CD1c-positive myeloid dendritic cell (primary cell): ENCODE measurements around the gene MMAA.
"Not testable (repeated sequence)": the region's sequence is repeated elsewhere in the genome, so short reads cannot be mapped to it uniquely, and the experiment has no call there.

Source experiments
- DNase-seq: peaks from one replicate; pipeline ENCODE4 v3.0.0-alpha.2; 2016; ENCODE audit errors: extremely low spot score

MMAA gene

DNA sequence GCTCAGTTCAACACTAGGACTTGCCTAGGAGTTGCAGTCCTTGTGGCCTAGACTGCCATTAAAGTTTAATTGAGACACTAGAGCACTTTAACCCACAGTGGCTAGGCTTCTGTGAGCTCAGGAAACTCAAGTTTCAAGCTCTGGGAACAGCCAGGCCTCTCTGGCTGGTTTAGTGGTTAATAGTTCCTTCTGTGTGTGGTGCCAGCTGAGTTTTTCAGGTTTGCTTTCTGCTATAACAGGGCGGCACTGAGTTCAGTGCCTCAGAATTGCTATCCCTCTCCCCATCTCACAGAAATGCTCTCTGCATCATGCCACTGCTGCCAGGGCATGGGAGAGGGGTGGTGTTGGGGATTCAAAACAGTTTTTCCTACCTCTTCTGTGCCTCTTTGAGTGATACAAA lies 15.9 kb downstream of the MMAA start:
- DNase-seq = no peak

DNA sequence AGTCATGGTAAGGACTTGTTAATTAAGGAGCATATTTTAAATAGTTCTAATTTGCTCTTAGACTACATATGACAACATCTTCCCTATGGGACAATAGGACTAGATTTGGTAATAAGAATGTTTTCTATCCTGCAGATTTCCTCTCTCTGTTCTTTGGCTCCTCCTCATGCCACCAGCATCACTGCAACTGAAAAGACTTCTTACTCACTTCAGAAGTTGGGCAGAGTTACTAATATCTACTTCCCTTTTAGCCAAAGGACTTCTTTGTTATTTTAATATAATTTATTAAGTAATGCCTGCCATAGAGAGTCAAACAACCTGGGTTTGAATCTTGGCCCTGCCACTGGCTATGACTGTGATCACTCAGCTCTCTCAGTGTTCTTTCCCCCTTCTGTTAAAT lies 16.4 kb downstream of the MMAA start:
- no peak for DNase-seq

DNA sequence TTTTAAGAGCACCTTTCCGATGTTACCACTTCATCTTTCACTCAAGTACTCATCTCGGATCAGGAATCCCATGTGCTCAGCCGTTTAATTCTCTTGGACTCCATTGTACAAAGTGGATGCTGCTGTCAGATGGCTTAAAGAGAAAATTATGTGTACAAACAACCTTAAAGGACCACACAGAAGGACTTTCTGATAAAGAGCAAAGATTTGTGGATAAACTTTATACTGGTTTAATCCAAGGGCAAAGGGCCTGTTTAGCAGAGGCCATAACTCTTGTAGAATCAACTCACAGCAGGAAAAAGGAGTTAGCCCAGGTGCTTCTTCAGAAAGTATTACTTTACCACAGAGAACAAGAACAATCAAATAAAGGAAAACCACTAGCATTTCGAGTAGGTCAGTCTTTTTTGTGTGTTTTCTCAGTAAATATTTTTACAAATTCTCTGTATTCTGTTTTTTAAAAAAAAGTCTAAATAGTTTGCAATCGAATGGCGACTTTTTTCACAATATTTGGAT lies 20.1 kb downstream of the MMAA start:
- no peak for DNase-seq

DNA sequence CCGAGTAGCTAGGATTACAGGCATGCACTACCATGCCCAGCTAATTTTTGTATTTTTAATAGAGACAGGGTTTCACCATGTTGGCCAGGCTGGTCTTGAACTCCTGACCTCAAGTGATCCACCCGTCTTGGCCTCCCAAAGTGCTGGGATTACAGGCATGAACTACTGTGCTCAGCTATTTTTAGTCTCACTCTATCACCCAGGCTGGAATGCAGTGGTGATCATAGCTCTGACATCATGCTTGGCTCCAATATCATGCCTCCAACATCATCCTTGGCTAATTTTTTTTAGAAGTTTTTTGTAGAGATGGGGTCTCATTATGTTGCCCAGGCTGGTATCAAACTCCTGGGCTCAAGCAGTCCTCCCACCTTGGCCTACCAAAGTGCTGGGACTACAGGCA lies 21.1 kb downstream of the MMAA start:
- DNase-seq = not testable (repeated sequence)

DNA sequence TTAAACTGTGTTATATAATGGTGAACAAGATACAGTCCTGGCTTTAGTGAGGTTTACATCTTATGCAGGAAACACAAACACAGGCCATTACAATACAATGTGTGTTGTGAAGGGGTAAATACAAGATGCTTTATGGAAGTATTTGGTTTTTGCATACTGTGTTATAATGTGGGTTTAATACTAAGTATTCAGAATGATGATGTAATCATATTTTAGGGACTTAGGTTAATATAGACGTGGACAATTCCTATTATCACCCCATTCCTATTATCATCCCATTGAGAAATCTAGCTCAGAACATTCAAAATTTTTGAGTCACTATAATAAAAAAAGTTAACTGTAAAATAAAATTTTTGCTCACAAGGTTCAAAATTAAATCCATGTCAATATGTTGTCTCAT lies 24.1 kb downstream of the MMAA start:
- DNase-seq = no peak

DNA sequence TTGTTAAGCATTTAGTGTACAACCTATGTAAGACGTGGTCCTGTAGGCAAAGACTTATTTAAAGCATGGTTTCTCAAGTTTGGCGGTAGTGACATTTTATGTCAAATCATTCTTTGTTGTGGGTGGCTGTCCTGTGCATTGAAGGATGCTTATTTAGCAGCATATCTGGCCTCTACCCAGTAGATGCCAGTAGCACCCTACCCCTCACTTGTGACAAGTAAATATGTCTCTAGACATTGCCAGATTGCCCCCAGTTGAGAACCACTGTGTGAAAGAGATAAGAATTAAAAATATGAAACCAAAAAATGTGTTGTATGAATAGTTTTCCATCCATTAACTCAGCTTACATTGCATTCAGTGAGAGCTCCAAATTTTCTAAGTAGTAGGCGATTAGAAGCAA lies 25.5 kb downstream of the MMAA start:
- DNase-seq = no peak

DNA sequence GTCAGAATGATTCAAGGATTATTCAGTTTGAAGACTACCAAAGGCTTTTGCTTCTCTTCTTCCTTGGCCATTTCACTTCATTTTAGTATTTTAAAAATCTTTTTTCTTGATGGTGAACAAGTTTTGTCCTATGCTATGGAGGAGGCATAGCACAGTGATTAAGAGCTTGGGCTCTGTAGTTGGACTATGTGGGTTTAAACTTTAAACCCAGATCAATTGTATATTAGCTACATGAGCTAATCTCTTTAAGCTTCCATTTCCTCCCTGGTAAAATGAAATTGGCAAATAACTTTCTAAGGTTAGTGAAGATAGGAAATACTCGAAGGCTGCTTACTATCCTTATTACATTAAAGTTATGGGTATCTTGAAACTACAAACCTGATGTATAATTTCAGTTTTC lies 37.0 kb downstream of the MMAA start:
- no peak for DNase-seq

DNA sequence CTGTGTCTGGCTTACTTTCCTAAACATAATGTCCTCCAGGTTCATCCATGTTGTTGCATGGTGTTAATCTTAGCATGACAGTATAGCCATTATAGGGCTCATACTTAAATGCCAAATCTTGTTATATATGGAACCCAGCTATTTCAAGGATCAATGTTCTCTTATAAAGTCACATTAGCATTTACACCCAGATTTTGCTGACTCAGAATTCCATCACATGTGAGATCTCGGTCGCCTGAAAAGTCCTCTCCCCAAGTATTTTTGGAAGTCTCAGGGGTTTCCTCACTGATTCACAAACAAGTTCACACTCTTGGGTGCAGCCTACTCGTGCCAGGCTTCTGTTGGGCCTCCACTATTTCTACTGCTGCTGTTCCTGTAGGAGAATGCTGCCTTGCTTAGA lies 40.9 kb downstream of the MMAA start:
- no peak for DNase-seq

DNA sequence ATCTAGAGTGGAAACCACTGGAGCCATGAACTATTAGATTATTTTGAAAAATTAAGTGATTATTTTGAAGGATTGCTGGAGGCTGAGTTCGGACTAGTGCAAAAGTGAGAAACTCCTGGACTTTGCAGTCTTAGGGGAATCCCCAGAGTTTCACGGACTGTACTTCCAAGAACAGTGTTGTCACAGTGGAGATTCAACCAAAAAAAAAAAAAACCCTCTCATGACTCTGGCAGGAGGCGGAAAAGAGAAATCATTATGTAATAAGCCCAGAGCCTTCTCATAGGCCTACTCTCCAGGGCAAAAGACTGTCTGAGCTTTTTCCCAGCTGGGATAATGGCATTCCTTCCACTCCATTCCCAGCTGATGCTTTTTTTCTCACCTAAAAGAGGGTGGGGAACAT lies 44.0 kb downstream of the MMAA start:
- no peak for DNase-seq

DNA sequence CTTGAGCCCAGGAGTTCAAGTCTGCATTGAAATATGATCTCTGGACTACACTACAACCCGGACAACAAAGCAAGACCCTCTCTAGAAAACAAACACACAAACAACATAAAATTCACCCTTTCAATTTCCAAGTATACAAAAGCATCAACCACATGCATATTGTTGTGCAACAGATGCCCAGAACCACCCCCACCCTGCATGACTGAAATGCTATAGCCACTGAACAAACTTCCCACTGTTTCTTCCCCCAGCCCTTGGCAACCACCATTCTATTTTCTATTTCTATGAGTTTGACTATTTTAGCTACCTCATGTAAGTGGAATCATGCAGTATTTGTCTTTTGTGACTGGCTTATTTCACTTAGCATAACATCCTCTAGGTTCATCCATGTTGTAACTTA lies 46.6 kb downstream of the MMAA start:
- no peak for DNase-seq

DNA sequence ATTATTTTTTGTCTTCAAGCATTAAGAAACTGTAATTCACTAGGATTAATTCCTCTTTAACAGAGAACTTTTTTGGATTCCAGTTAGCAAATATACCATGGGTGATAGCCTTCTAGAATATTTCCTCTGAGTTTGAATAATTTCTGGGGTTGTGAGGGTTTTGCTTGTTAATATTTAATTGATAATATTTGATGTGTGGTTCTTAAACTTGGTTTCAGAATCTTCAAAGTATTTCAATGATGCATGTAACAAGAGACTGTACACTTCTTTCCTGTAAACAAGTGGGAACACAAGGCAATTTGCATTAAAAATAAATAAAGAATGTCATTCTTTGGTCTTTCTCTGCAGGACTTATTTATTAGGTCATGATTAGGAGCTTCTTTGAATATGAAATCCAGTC lies 51.2 kb downstream of the MMAA start:
- DNase-seq = no peak

DNA sequence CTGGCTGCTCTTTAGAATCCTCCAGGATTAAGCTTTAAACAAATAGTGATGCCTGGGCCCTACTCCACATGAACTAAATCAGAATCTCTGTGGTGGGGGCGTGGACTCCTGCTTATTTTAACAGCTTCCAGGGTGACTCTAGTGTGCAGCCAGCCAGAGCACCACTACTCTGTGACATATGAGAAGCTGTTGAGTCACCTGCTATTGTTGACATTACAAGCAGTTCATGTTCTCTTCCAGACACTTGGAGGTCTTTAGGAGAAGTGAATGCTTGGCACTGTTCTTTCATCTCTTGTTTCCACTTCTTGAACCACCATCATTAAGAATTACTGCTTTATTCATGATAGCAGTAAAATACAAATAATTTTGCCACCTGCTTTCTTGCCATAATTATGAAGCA lies 60.3 kb downstream of the MMAA start:
- DNase-seq = no peak

DNA sequence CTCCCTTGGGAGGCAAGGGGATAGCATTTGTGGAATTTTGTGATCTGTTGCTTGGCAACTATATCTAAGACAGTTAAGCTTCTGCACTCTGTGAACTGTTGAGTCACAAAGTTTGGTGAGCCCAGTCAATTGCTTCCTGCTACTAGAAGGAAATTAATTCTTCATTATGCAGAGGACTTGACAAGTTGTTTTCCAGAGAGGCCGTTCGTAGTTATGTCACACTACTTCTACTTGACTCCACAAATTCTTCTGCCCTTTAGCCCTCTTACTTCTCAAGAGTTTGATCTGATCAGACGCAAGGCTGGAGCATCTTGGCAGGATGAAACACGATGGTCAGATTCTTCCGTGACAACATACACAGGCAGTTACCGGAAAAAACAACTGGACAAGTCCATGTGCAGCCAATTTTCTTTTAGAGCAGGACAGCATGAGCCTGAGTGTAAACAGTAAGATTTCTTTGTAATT lies 60.8 kb downstream of the MMAA start, which contains the start of gene C4orf51:
C4orf51 (plus strand) TSS at position 156 of the 465 bp plus-strand sequence; CDS start at position 214, 58 bp downstream.
- DNase-seq = no peak

DNA sequence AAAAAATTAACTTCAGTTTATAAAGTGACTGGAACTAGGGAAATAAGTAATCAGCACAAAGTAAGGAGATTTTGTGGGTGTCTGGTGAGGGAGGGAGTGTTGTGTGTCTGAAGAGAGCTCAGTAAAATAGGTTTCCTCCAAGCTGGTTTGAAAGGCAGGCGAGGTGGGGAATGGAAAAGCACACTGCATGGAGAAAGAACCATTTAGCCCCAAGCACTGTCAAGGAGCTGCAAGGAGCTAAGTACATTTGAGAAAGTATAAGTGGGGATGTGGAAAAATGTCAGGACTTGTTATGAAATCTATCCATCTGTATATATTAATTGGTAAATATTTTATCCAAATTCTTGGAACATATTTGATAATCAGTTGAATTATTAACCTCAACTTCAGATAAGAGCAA lies 61.7 kb downstream of the MMAA start:
- DNase-seq = no peak

DNA sequence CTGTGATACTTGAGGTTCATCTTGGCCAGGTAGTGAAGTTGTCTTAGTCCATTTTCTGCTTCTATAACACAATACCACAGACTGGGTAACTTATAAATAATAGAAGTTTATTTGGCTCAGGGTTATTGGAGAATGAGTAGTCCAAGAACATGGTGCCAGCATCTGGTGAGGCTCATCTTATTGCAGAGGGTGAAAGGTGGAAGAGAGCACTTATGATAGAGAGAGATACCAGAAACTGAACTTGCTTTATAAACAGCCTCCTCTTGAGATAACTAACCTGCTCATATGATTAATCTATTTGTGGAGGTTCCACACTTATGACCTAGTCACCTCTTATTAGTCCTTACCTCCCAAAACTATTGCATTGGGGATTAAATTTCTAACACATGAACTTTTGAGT lies 62.3 kb downstream of the MMAA start:
- DNase-seq = no peak

DNA sequence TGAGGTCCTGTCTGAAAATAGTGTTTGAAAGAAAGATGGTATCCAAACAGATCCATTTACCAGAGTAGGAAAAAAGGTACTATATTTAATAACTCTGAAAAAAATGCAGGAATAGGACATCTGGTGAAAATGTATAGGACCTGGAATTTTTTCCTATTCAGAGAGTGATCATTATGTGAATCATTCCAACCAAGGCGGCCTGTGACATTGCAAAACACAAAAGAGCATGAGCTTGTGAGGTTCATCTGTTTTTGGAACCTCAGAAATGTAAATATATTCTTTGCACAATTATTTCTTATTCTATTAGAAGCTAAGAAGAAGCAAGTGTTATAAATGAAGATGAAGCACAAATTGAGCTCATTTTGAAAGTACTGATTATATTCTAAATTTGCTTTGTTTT lies 62.8 kb downstream of the MMAA start:
- no peak for DNase-seq

DNA sequence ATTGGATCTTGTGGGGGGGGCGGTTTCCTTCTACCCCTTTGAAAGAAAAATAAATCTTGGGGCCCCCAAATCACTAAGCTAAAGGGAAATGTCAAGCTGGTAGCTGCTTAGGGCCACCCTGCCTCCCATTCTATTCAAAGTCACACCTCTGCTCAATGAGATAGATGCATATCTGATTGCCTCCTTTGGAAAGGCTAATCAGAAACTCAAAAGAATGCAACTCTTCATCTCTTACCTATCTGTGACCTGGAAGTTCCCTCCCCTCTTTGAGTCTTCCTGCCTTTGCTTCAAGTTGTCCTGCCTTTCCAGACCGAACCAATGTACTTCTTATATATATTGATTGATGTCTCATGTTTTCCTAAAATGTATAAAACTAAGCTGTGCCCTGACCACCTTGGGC lies 67.8 kb downstream of the MMAA start:
- no peak for DNase-seq

DNA sequence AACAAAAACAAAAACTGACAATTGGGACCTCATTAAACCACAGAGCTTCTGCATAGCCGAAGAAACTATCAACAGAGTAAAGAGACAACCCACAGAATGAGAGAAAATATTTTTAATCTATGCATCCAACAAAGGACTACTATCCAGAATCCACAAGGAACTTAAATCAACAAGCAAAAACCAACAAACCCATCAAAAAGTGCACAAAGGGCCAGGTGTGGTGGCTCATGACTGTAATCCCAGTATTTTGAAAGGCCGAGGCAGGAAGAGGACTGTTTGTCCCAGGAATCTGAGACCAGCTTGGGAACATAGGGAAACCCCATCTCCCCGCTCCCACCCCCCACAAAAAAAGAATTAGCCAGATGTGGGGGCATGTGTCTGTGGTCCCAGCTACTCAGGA lies 71.4 kb downstream of the MMAA start:
- no peak for DNase-seq

DNA sequence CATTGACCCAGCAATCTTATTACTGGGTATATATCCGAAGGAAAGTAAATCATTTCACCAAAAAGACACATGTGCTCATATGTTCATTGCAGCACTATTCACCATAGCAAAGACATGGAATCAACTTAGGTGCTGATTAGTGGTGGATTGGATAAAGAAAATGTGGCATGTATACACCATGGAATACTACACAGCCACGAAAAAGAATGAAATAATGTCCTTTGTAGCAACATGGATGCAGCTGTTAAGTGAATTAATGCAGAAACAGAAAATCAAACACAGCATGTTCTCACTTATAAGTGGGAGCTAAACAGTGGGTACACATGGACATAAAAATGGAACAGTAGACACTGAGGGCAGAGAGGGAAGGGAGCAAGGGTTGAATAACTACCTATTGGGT lies 72.2 kb downstream of the MMAA start:
- DNase-seq = not testable (repeated sequence)

DNA sequence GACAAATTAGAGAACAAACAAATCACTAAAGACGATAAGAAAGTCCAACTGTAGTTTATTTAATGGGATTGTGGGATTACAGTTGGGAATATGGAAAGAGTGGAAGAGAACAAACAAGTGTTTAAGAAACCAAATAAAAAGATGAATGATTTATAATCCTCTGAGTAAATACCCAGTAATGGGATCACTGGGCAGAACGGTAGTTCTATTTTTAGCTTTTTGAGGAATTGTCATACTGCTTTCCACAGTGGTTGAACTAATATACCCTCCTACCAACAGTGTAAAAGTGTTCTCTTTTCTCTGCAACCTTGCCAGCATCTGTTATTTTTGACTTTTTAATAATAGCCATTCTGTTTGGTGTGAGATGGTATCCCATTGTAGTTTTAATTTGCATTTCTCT lies 75.7 kb downstream of the MMAA start:
- no peak for DNase-seq

DNA sequence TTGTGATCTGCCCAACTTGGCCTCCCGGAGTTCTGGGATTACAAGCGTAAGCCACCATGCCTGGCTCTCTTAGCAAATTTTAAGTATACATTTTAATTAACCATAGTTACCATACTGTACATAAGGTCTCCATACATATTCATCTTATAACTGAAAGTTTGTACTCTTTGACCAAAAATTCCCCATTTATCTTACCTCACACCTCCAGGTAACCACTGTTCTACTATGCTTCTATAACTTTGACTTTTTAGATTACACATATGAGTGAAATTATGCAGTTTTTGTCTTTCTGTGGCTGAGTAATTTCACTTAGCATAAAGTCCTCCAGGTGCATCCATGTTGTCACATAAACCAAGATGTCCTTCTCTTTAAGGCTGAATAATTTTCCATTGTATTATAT lies 78.1 kb downstream of the MMAA start:
- DNase-seq = no peak

DNA sequence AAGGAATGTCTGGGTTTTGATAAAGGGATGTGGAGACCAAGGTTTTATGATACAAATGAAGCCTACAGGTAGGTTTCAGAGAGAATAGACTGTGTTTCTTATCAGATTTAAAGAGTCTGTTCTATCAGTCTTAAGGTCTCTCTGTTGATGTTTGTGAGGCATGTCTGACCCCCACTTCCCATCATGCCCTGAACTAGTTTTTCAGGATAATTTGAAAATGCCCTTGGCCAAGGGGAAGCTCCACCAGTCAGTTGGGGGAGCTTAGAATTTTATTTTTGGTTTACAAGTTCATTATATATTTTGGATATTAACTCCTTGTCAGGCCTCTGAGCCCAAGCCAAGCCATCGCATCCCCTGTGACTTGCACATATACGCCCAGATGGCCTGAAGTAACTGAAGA lies 79.3 kb downstream of the MMAA start:
- DNase-seq = no peak

DNA sequence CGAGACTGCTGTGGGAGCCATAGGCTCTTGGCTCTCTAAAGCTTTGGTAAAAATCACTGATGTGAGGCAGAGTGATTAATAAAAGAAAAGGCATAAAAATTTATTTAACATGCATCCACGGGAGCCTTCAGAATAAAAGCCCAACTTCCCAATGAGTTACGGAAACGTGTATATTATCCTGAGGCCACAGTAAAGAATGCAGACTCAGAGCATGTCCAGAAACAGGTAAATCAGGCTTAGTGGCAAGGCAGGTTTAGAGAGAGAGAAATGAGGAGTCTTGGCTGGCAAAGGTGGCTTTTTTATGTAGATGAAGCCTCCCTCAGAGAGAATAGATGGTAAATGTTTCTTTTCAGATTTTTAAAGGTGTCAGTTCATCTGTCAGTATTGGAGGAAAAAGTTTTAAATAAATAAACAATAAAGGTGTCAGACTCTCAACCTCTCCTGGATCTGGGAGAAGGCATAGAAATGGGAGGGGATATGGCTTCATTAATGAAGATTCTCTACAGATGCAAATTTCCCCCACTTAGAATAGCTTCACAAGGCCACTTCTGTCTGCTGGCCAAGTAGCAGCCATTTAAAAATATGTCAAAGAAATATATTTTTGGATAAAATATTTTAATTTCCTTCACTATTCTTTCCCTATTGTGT lies 84.8 kb downstream of the MMAA start:
- DNase-seq = no peak

DNA sequence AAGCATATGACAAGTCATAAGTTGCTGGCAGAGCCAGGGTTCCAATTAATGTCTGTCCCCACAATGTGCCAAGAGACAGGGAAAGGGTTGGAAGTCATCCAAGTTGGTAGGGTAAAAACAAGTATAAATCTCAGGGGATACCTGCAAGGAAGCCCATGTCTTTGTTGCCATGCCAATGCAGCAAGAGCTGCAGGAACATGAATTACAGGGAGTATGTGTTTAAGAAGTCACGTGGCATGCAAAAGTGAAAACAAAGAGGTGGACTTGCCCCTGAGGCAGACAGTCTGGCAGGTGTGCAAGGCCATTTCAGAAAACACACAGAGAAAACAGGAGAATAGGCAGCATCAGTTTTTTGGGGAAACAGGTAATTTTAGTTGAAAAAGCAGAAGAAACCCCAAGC lies 90.2 kb downstream of the MMAA start:
- DNase-seq = no peak
